GDM1 (cell line): ENCODE data around the gene CCNG1.
"Not testable (repeated sequence)": the region's sequence is repeated elsewhere in the genome, so short reads cannot be mapped to it uniquely, and the experiment has no call there.

Source experiments
- DNase-seq: peaks from one replicate; lab custom pipeline; 2025; lab: John Stamatoyannopoulos, UW

The CCNG1 gene

DNA sequence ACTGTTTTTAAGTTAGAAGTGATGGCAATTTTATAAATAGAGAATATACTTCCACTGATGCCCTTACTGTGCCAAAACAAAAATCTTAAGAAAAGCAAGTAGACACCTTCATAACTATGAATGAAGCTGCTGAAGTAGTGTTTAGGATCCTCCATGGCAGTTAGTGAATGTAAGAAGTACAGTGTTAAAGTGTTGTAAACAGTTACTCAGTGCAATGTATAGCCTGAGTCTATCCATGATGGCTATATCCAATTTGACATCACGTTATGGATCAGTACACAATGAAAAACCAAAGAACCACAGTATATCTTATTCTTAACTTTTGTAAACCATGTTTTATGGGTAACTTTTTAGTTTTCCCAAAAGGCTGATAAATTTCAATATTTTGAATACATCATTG, 7.1 kb downstream of the CCNG1 start:
- DNase-seq: no peak

DNA sequence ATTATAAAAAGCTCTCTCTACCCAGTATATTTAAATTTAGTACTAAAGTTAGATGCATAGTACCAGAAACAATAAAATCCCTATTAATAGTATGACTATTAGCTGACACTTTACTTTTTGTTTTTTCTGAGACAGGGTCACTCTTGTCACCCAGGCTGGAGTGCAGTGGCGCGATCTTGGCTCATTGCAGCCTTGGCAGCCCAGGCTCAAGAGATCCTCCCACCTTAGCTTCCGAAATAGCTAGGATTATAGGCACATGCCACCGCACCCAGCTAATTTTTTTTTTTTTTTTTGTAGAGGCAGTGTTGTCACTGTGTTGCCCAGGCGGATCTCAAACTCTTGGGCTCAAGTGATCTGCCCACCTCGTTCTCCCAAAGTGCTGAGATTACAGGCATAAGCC, 8.0 kb downstream of the CCNG1 start:
- DNase-seq: no peak

DNA sequence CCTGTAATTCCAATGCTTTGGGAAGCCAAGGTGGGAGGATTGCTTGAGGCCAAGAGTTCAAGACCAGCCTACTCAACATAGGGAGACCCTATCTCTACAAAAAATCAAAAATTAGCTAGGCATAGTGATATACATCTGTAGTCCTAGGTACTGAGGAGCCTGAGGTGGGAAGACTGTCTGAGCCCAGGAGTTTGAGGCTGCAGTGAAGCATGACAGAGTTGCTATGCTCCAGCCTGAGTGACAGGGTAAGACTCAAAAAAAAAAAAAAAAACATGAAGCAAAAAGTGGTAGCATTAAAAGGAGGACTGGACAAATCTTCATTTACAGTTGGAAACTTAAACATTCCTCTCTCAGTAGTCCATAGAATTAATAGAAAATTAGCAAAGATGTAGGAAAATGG, 9.8 kb downstream of the CCNG1 start:
- DNase-seq: no peak

DNA sequence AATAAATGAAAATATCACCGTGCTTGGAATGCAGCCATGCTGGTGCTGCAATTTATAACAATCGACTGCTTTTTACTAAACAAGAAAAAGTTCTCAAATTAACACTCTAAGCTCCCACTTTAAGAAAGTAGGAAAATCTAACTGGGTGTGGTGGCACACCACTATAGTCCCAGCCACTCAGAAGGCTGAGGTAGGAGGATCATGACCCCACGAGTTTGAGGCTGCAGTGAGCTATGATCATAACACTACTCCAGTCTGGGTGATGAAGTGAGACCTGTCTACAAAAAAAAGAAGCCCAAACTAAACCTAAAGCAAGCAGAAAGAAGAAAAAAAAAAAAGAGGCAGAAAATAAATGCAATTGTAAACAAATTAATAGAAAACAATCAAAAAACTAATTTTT, 10.5 kb downstream of the CCNG1 start:
- DNase-seq: no peak

DNA sequence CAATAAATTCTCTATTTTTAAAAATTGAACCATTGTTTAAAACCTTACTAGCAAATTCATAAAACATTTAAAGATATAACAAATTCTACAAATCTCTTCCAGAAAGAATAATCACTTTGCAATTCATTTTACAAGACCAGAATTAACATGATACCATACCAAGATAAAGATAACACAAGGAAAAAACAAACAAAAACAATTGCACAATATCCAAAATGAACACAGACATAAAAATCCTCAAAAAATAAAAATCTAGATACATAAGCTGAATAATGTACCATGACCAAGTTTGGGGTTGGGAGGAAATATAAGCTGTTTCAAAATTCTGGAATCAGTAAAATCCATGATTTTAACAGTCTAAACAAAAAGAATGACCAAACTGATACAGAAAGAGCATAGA, 11.1 kb downstream of the CCNG1 start:
- no peak for DNase-seq

DNA sequence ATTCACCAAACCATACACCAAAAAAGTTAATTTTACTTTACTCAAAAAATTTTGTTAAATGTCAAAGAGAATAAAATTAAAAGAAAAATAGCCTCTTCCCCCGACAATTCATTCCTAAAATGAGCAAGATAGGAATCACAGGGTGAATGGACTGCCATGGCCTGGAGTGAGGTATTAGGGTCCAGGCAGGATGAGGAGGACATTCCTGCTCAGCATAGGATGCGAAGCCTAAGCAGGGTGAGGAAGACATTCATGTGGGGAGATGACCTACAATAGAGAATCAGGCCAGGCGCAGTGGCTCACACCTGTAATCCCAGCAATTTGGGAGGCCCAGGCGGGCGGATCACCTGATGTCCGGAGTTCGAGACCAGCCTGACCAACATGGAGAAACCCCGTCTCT, 14.1 kb downstream of the CCNG1 start:
- DNase-seq: no peak

DNA sequence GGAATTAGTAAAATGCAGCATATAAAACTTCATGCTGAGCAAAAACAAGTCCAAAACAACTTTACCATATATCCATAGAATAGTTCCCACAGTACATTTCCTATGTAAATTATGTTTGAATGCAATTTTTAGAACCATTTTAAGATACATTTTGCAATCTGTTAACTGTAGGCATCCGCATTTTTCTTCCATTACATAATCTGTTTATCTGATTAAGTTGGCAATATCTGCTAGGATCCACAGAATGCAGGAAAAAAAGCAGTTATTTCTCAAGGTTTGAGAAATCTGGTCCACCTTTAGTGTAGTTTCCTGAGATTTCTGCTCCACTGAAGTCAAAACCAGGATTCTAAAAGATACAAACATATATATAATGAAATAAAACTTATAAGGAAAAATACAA, 16.3 kb downstream of the CCNG1 start:
- DNase-seq: no peak

DNA sequence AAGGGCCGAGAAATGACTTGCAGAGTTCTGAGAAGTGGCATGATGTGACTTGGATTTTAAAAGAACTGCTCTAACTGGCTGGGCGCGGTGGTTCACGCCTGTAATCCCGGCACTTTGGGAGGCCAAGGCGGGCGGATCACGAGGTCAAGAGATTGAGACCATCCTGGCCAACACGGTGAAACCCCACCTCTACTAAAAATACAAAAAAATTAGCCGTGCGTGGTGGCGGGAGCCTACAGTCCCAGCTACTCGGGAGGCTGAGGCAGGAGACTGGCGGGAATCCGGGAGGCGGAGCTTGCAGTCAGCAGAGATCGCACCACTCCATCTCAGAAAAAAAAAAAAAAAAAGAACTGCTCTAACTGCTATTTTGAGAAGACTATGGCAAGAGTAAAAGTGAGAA, 18.0 kb downstream of the CCNG1 start:
- not testable (repeated sequence) for DNase-seq

DNA sequence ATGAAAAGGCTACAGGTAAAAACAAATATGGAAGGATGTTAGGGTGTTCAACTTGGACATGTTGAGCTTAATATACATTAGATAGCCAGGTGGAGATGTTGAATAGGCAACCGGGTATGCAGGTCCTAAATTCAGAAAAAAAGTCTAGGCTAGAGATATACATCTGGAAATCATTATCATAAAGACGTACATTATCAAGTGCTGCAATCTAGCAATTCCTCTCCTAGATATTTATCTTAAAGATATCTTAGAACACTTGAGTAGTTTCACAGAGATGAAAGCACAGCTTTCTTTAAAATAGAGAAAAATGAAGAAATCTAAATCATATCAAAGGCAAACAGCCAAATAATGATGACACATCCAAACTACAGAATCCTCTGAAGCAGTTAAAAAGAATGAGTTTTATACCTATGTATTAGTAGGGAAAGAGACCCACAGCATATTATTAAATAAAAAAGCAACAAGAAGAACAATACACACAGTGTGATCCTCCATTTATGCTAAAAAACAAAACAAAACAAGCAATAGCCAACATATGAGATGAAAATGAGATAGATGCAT, 18.7 kb downstream of the CCNG1 start:
- no peak for DNase-seq

DNA sequence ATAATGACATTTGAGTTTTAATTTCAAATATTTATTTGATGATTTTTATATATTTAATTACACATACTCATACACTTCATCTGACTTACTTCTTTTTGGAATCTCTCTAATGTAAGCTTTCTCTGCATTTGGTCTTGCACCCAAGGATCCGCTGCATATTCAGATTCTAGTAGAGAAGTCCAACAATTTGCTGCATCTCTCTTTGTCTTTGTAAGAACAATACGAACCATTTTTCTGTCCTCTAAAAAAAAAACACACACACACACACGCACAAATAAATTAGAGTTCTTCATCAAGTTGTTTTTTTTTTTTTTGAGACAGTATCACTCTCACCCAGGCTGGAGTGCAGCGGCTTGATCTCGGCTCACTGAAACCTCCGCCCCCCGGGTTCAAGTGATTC, 19.4 kb downstream of the CCNG1 start:
- no peak for DNase-seq

DNA sequence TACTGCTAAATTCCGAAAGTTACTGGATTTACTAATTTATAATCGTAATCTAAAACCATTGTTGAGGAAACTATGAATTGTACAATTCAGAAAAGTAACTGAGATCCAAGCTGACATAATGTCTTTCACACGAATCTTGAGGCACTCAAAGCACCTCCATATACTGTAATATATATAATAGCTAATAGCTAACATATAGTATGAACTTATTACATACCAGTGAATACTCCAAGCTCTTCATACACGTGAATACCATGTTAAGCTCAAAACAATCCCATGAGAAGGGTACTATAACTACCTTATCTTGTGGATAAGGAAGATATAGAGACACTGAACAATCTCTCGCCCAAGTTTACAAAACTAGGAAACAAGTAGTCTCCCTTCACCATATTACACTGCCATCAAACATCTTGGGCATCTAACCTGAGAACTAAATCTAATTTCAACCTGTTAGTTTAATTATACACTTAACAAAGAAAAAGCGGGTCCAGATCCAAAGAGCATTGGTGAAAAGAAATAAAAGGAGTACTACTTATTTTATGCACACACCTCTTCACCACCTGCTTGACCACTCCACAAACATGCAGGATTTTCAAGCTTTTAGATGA, 21.5 kb downstream of the CCNG1 start:
- DNase-seq: no peak

DNA sequence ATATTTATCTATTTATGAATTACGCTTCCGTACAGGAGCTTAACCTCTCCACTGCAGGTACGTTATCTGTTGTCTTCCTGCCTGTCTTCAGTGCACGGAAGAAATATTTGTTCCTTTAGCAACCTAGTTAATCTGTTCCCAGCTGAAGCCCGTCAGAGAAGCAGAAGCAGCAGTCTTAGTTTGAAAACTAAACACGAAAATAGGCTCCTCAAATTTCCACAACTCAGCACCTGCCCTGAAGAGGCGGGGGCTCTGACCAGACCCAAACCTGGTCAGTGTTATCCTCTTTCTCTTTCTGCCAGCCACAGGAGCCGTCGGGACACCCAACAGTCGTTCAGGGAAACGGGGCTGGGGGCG, 22.0 kb downstream of the CCNG1 start:
- DNase-seq: no peak

DNA sequence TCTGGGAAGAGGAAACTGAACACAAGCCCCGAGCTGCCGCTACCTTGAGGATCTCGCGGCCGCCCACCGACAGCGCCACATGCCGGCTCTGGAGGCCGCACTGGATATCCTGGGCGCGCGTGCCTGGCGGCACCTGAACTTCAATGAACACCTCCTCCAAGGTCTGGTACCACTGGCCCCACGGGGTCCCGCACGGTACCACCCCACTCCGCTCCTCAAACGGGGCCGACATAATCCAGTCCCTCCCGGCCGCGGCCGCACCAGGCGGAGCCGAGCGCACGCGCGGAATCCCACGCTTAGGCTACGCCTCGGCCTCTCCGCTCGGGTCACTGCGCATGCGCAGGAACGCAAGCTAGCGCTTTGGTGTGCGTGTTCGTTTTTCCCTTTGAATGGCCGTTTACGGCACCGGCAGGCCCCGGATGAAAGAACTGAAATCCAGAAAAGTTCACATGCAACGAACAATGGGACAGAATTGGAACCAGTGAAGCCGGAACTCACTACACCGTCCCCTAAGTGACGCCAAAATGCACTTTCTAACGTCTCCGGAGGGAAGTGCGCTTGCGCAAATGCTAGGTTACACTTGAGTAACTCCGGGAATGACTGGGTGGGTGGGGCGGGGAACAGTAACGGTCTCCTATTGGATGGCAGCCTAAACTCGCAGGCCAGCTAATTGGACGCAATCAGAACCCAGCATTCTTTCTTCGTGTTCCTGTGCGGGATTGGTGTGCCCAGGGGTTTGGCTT, 22.6 kb downstream of the CCNG1 start, which contains the start of gene NUDCD2:
Gene NUDCD2 (minus strand): TSS at position 284 of the 743 bp plus-strand sequence. CDS start 52 bp downstream, at position 232.
- peak; percentile 94 for DNase-seq

DNA sequence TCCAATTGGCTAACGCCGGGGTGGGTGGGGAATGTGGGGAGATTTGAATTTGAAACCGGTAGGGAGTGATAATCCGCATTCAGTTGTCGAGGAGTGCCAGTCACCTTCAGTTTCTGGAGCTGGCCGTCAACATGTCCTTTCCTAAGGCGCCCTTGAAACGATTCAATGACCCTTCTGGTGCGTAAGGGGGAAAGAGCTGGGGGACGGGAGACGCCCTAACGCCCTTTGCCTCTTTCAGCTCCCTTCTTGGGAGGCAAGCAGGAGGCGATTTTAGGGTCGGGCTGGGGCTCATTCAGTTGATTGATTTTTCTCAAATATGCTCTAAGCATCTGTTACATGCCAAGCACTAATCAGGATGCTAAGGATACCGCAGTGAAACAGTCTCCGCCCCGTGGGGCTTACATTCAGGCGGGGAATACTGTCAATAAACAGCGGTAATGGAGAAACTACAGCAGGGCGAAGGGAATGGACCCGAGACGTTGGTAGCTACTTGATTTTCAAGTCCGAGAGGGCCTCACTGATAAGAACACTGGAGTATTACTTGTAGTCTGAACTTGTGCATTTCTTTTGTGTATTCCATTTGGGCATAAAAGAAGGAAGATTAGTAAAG, 23.3 kb downstream of the CCNG1 start, which contains the start of gene HMMR:
Gene HMMR (plus strand): TSS at position 71 of the 610 bp plus-strand sequence. CDS start 61 bp downstream, at position 132.
- no peak for DNase-seq

DNA sequence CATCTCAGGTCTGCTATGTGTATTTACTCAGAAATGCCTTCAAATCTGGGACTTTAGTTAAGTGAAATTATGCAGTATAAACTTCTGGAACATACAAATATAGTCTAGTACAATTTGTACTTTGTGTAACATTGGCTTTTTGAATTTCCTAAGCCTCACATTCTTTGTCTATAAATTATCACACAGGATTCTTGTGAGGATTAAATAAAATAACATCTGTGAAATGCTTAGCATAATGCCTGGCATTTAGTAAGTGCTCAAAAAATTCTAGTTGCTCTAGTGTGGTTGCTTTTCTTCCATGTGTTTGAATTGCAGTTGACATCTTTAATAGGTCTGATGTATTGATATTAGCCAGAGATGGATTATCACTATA, 25.7 kb downstream of the CCNG1 start:
- DNase-seq: no peak

DNA sequence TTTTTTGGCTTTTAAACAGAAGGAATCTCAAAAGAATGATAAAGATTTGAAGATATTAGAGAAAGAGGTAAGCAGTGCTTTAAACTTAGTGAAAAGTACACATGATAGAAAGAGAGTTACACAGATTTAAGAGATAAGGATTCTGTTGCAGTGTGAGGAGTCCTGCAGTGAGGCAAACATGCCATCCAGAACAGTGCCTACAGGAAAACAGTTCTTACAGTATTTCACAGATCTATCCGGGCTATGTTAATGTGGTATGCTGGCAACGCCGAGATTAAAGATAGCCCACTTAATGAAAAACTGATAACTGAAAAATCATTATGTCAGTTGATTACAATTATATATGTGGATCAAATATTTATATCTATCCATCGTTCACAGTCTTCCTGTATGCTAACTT, 30.3 kb downstream of the CCNG1 start:
- no peak for DNase-seq

DNA sequence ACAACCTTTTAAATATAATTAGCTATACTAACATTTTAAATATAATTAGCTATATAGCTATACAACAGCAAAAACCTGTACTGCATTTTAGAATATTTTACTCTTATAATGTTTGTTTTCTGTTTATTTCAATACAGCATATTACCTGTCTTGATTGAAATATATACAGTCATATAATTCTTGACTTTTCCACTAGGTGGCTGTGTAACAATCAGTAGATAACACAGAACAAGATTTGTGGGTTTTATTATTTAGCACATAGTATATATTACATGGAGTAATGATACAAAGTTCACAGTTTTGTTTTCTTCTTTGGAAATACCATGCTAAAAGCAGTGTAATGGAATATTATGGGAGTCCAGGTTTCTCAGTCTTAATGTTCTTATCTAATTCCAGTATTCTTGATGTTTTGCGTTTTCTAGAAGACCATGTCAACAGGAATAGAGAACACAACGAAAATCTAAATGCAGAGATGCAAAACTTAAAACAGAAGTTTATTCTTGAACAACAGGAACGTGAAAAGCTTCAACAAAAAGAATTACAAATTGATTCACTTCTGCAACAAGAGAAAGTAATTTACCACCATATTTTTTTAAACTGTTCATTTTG, 36.3 kb downstream of the CCNG1 start:
- no peak for DNase-seq

DNA sequence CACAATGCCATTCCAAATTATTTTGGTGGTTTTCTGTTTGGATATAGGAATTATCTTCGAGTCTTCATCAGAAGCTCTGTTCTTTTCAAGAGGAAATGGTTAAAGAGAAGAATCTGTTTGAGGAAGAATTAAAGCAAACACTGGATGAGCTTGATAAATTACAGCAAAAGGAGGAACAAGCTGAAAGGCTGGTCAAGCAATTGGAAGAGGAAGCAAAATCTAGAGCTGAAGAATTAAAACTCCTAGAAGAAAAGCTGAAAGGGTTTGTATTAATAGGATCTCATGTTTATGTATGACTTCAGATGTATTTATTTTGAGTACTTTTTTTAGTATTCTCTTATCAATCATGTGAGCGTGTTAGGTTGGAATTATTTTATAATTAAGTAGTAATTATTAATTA, 38.0 kb downstream of the CCNG1 start:
- DNase-seq: no peak

DNA sequence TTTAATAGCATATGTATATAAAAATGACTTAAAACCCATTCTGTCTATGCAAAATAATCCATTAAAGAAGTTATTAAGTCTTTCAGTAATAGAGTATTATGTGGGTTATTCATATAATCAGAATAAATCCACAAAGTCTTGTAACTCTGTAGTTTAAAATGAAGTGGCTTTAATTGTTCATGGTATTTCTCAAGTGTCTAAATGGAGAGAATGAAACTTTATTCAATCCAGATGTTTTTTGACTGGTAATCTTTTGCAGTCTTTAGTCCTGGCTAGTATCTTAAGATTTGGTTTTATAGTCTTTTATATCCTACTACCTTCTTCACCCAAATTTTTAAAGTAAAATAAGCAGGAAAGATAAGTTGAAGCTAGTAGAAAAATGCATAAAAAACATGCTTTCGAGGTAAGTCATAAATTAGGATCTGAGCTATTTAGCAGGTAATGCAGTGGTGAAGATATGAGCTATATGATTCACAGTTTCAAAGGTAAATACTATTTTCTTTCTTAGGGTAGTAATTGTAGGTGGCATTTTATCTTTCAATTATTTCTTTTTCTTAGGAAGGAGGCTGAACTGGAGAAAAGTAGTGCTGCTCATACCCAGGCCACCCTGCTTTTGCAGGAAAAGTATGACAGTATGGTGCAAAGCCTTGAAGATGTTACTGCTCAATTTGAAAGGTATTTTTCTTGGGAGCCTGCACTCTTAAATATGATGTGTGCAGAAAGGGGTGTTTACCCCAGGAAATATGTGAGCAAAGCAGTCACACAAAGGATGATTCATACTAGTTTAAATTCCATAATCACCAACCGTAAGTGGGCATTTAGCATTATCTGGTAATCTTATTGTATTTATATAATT, 41.0 kb downstream of the CCNG1 start:
- no peak for DNase-seq

DNA sequence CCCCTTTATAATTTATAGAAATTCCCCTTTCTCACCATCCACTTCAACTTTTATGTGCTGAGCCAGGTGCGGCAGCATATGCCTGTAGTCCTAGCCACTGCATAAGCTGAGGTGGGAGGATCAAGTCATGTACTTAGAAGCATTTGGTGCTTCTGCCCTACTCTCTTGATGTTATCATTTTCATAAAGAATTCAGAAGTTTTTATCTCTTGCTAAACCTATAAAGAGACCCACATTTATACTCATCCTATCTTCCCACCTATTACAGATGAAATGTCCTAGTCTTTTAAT, 41.5 kb downstream of the CCNG1 start:
- no peak for DNase-seq

DNA sequence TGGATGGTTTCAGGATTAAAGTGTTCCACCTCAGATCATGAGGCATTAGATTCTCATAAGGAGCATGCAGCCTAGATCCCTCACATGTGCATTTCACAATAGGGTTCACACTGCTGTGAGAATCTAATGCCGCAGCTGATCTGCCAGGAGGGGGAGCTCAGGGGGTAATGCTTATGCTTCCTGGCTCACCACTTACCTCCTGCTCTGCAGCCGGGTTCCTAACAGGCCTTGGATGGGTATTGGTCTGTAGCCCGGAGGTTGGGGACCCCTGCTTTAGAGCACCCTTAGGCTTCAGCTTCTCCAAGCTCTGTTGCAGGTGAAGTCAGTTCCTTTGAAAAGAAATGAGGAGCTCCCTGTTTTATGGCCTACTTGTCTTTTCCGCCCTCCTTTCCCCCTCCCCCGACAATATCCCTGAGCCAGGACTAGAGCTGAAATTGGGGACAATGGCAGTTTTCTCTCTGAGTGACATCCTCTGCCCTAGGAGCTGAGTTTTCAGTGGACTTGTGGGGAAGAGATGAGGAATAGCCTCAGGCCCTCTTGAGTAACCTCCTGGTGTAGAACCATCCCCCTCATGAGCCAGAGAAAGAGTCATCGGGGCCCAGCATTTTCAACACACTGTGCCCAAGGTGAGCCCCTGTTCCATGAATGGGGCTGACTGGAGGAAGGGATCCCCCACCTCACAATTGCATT, 51.8 kb downstream of the CCNG1 start:
- no peak for DNase-seq

DNA sequence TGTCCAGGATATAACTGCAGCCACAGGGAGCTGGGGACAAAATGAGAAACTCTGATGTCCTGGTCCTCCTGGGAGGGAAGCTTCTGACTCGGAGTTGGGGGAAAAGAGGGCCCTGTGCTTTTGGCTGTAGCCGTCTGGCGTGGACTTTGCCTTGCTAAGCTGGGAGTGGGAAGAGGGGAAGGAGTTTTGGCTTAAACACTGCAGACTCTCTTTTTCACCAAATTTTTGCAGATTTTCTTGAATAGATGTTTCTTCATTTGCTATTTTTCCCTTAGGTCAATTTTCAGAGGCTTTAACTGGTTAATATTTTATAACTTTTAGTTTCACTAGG, 52.3 kb downstream of the CCNG1 start:
- no peak for DNase-seq
